GM18505 (cell line): ENCODE results near the gene ERVW-1.
"Not testable (repeated sequence)": the region's sequence is repeated elsewhere in the genome, so short reads cannot be mapped to it uniquely, and the experiment has no call there.

ENCODE experiments used
- ATAC-seq: cut with Tn5 transposase; IDR thresholded peaks from one replicate; pipeline ENCODE4 v1.9.1; 2021; ENCODE audit not compliant: unreplicated experiment
- POLR2A ChIP-seq: IDR thresholded peaks from 4 replicates; pipeline ENCODE4 v1.6.1; 2011; ENCODE audit warnings: borderline replicate concordance; ENCODE audit not compliant: insufficient read depth, insufficient read length; ENCODE audit errors: extremely low read depth

The ERVW-1 gene, protein sequence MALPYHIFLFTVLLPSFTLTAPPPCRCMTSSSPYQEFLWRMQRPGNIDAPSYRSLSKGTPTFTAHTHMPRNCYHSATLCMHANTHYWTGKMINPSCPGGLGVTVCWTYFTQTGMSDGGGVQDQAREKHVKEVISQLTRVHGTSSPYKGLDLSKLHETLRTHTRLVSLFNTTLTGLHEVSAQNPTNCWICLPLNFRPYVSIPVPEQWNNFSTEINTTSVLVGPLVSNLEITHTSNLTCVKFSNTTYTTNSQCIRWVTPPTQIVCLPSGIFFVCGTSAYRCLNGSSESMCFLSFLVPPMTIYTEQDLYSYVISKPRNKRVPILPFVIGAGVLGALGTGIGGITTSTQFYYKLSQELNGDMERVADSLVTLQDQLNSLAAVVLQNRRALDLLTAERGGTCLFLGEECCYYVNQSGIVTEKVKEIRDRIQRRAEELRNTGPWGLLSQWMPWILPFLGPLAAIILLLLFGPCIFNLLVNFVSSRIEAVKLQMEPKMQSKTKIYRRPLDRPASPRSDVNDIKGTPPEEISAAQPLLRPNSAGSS

DNA sequence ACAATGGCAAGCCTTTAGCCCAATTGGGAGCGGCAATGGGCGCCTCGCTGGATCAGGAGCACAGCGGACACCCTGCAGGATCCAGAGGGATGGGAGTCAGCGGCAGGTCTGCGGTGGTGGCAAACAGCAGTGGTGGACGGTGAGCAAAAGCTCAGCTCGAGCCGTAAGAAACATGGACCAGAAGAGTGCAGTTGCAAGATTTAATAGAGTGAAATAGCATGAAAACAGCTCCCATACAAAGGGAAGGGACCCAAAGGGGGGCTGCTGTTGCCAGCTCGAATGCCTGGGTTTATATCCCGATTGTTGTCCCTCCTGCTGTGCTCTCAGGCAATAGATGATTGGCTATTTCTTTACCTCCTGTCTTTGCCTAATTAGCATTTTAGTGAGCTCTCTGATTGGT, at the start of gene ERVW-1:
TSS of gene ERVW-1 (minus strand) at position 266 of the 400 bp plus-strand sequence. CDS start 7,565 bp downstream, outside the sequence.
- not testable (repeated sequence) for ATAC-seq

DNA sequence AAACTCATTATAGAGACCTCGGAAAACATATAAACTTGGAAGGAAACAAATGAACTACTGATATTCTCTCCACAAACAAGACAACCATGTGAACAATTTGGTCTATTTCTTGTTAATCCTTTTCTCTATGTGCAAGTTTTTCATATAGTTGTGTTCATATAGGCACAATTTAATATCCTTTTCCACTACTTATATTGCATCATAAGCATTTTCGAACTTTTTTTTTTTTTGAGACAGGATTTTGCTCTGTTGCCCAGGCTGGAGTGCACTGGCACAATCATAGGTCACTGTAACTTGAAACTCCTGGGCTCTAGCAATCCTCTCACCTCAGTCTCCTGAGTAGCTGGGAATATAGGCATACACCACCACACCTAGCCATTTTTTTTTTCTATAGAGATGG, 45.4 kb upstream of the ERVW-1 start:
- ATAC-seq: no peak
- no peak for TF ChIP-seq POLR2A

DNA sequence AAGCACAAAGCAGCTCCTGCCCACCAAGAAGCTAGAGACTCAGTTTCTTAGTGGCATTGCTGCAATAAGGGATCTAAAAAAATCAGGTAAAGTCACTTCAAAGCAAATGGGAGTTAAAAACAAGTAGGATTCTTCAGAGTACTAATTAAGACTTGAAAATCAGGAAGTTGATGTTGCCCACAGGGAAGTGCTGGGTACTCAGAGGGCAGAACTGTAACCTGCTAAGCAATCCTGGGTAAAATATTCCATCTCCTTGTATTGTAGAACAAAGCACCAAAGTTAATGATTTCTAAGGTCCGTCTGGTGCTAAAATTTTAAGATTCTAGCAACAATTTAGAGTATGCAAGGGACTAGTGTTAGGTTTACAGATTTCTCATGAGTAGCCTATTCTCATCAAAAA, 42.3 kb upstream of the ERVW-1 start:
- no peak for ATAC-seq
- TF ChIP-seq POLR2A: no peak

DNA sequence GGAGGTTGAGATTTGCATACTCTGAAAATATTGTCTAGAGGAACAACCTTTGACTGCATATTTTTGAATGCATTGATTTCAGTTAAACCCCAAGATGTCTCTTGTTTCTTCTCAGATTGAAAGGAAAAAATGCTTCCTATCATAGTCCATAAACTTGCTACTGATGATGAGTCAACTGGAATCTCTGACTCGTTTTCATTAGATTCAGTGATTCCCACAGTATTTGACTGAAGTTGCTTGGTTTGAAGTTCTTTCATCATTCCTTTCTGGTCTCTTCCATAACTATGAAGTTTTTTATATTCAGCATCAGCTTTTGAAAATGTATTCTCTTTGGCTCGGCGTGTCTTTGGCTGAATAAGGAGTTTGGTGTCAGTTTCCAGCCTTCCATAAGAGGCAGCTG, 39.9 kb upstream of the ERVW-1 start:
- ATAC-seq: no peak
- no peak for TF ChIP-seq POLR2A

DNA sequence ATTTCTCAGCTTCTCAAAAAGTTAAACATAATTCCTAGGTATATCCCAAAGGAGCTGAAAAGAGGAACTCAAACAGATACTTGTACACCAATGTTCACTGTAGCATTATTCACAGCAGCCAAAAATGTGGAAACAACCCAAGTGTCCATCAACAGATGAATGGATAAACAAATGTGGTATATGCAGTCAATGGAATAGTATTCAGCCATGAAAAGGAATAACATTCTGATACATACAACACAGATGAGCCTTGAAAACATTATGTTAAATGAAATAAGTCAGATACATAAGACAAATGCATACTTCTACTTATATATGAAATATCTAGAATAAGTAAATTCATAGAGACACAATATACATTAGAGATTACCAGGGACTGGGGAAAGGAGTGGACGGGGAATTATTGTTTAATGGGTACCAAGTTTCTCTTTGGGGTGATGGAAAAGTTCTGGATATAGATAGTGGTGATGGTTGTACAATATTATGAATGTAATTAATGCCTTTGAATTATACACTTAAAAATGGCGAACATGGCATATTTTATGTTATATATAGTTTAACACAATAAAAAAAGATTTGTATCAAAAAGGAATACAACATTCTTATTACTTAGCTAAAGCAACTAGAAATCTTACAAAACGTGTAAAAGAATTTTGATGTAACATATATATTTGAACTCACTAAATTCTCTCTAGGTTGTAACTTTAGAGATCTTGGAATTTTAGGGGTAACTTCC, 35.6 kb upstream of the ERVW-1 start:
- TF ChIP-seq POLR2A: no peak
- ATAC-seq: no peak

DNA sequence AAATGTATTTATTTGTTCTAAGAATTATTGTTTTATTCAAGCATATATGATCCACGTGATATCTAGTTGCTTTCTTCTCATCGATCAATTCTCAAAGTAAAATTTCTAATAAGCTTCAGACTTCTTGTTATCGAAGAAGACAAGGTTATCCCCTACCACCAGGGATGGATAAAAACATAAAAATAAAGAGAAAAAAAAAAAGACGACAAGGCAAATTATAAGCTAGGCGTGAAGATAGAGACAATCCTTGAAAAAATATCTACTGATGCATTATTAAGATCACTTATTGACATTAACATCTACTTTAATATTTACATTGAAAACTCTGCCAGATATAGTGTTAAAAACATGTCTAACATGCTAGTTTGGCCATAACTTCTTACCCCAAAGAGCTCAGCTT, 31.2 kb upstream of the ERVW-1 start:
- no peak for ATAC-seq

DNA sequence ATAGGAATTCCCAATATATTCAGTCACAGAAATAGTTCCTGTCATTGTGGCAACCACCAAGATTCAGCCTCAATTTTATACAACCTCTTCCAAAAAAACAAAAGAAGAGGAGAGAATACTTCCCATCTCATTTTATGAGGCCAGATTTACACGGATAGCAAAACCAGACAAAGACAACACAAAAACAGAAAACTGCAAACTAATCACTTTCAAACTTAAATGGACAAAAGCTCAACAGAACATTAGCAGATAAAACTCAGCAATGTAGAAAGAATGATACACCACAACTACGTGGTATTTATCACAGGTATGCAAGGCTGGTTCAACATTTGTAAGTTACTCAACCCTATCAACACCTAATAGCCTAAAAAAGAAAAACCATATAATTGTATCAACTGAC, 28.6 kb upstream of the ERVW-1 start:
- no peak for TF ChIP-seq POLR2A
- ATAC-seq: no peak

More for the DNA sequence above, 31.2 kb upstream of the ERVW-1 start:
- TF ChIP-seq POLR2A: no peak

DNA sequence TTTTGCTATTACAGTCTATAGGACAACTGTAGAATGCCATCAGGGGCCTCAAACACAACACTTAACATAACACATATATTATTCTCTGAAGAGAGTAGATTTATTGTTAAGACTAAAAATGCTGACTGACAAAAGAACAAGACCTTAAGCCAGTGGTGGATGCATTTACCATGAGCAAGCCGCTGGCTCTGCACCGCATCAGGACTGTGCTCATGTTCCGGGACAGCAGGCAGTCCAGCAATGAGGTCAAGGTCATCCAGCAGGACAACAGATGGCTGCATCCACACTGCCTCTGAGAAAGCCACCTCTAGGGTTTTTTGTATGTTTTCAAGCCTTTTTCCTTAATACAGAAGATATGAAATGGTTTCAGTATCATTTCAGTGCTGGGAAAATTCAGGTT, 26.8 kb upstream of the ERVW-1 start:
- no peak for ATAC-seq
- TF ChIP-seq POLR2A: no peak

DNA sequence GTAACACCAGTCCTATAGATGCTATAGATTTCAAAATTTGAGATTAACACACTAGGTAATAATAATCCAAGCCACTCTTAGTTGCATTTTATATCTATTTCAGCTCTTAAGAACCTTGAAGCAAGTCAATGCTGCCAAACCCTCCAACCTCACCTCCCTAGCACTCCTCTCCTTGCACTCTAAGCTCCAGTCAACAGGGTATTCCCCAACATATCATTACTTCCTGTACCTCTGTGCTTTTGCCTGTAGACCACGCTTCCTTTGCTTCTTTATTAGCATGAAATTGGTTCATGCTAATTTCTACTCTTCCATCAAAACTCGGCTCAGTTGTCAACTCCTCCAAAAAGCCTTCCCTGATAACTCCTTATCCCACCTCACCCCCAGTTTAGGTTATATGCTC, 26.0 kb upstream of the ERVW-1 start:
- no peak for TF ChIP-seq POLR2A
- no peak for ATAC-seq

DNA sequence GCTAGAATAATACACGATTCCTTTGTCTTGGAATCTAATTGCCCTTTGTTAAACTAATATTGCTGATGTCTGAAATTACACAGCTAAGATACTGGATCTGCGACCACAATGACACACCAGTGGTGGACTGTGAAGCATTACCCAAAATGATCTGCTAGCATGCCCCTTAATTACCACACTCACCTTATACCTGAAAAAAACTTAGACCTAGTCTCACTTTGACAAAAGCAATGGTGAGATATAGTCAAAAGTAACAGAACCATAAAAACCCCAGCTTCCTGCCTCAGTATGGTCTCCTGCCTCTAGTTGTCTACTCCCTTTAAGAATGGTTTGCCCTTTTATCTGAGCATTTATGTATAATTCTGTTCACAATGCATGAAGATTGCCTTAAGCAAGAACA, 20.8 kb upstream of the ERVW-1 start:
- no peak for TF ChIP-seq POLR2A
- no peak for ATAC-seq

DNA sequence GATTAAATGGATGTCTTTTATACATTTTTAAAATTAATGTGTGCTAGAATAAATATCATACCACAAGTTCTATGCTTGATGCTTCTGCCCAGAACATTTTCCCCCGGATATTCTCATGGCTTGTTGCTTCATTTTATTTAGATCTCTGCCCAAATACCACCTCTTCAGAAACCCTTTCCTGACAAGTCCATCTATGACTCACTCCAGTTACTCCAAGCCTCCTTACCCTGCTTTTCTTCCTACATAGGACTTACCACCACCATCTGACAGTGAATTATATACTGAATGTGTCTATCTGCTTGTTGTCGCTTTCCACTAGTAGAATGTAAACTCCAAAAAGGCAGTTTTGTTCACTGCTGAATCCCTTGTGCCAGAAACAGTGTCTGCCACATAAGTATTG, 19.1 kb upstream of the ERVW-1 start:
- no peak for ATAC-seq
- no peak for TF ChIP-seq POLR2A

DNA sequence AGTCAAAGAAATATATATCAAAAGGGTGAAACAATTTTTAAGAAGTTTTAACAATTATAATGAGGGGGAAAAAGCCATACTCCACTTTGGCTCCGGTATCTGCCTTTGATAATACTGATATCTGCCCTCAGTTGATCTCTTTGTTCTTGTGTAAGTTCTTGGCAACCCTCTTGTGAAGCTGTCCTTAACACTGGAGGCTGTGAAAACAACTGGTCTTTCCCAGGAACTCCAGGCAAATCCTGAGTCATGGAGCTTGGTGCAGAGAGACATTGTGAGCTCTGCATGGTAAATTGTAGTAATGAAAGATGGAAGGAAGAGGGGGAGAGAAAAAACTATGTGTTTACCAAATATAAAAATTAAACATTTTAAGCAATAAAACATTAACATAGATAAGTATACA, 11.9 kb upstream of the ERVW-1 start:
- no peak for ATAC-seq
- TF ChIP-seq POLR2A: no peak

DNA sequence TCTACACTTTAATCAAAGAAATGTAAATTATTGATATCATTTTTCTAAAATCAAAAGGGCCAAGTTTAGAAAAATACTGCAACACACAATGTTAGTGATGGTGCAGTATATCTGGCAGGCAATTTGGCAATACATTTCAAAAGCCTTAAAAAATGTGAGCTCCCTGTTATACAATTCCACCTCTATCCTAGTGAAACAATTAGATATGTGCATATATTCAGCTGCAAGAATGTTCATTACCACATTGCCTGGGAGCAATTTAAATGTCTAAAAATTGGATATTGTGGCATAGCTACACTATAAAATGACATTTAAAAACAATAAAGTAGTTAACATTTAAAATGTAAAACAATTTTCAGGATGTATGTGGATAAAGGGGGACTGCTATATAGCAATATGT, 10.1 kb upstream of the ERVW-1 start:
- ATAC-seq: no peak
- TF ChIP-seq POLR2A: no peak

DNA sequence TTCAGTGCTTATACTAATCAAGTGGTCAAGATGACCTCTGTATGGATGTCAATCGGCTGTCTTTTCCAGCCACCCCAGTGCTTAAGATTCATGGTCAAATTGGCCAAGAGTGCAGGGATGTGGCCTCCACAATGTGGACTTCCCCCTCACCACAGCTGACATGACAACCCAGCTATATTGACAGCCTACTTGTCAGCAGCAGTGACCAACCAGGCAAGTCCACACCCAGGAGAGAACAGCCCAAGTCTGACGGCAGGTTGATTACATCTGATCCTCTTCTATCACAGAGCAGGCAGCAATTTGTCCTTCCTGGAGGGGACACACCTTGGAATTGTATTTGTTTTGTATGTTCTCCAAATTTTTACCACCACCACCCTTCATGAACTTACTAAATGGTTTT, 8.2 kb upstream of the ERVW-1 start:
- TF ChIP-seq POLR2A: no peak
- ATAC-seq: no peak
